HepG2 (cell line): ENCODE measurements around the gene C9orf50. TPM values are rescaled to one million over a fixed set of nuclear protein-coding genes. Genes with fewer than 3 reads are reported as not detected.
A peak's percentile ranks its signal among the peaks of the same experiment; 100 is the strongest.

Experiments
- ATF7-NPFF ChIP-seq: sonication (generic); formaldehyde crosslinking; IDR thresholded peaks from 2 replicates; pipeline ENCODE4 v1.8.1; 2023; ENCODE audit warnings: mild to moderate bottlenecking, low read depth, missing genetic modification reagents, moderate library complexity
- CCAR2 ChIP-seq: fragments of 200-400 bp; formaldehyde crosslinking; optimal IDR thresholded peaks from 2 replicates; pipeline ENCODE3; 2018; ENCODE audit warnings: low read depth, mild to moderate bottlenecking, low read length, moderate library complexity
- DRAP1 ChIP-seq: IDR thresholded peaks from 2 replicates; pipeline ENCODE4 v1.6.1; 2016; ENCODE audit warnings: missing genetic modification reagents, missing compliant biosample characterization
- FOXP4 ChIP-seq: sonication (generic); formaldehyde crosslinking; IDR thresholded peaks from 2 replicates; pipeline ENCODE4 v1.4.0; 2020; ENCODE audit warnings: missing genetic modification reagents
- HES4 ChIP-seq: sonication (generic); formaldehyde crosslinking; IDR thresholded peaks from 2 replicates; pipeline ENCODE4 v1.9.0; 2021; ENCODE audit warnings: mild to moderate bottlenecking, missing genetic modification reagents, borderline replicate concordance
- TIGD3 ChIP-seq: sonication (generic); formaldehyde crosslinking; IDR thresholded peaks from 2 replicates; pipeline ENCODE4 v1.5.1; 2020; ENCODE audit warnings: mild to moderate bottlenecking, missing genetic modification reagents, borderline replicate concordance
- ZBTB4 ChIP-seq: sonication (generic); formaldehyde crosslinking; IDR thresholded peaks from 2 replicates; pipeline ENCODE4 v1.4.0; 2020; ENCODE audit warnings: missing genetic modification reagents, mild to moderate bottlenecking, borderline replicate concordance
- ZFP36L2 ChIP-seq: sonication (generic); formaldehyde crosslinking; IDR thresholded peaks from 2 replicates; pipeline ENCODE4 v1.4.0; 2020; ENCODE audit warnings: missing genetic modification reagents
- ZNF234 ChIP-seq: sonication (generic); formaldehyde crosslinking; conservative IDR thresholded peaks from 2 replicates; pipeline ENCODE4 v1.5.1; 2020; ENCODE audit warnings: mild to moderate bottlenecking, missing genetic modification reagents
- ZNF850 ChIP-seq: sonication (generic); formaldehyde crosslinking; conservative IDR thresholded peaks from 2 replicates; pipeline ENCODE4 v1.9.0; 2021; ENCODE audit warnings: mild to moderate bottlenecking, missing genetic modification reagents
- polyA plus RNA-seq, 8 experiments: library from polyadenylated mRNA; depleted of rRNA in 3 of 8; stranded (reverse) in 7 of 8; unstranded in 1 of 8; fragments of >200 nt; fragmentation: Illumina TruSeq in 4 of 8; extraction: Trizol in 4 of 8; gene quantifications; 2 replicates each; pipeline versions ENCODE4 v1.2.1 to v1.2.3, GENCODE V29; 2011 to 2016; ENCODE audit warnings: low read depth in 4 of 8, missing spikeins in 1 of 8, mixed read lengths in 1 of 8; ENCODE audit not compliant: insufficient read depth in 1 of 8
- total RNA-seq, 5 experiments: library from RNA; depleted of rRNA; stranded (reverse); fragments of >200 nt; fragmentation: Illumina TruSeq; extraction: Trizol; gene quantifications; 2 replicates each; pipeline ENCODE4 v1.2.3, GENCODE V29; 2016; ENCODE audit warnings: low read depth in 1 of 5
- TF ChIP-seq, protein P1 (sequence below): sonication (generic); formaldehyde crosslinking; IDR thresholded peaks from 2 replicates; pipeline ENCODE4 v1.4.0; 2020; ENCODE audit warnings: missing genetic modification reagents, borderline replicate concordance
- TF ChIP-seq, protein P2 (sequence below): sonication (generic); formaldehyde crosslinking; conservative IDR thresholded peaks from 2 replicates; pipeline ENCODE4 v1.4.0; 2020; ENCODE audit warnings: mild to moderate bottlenecking, missing genetic modification reagents, moderate library complexity

The C9orf50 gene
- total and polyA plus RNA-seq, 2 of the 13 experiments (the other 11 are each of a cell fraction or from before 2014, with no cell fraction given) = not detected

DNA sequence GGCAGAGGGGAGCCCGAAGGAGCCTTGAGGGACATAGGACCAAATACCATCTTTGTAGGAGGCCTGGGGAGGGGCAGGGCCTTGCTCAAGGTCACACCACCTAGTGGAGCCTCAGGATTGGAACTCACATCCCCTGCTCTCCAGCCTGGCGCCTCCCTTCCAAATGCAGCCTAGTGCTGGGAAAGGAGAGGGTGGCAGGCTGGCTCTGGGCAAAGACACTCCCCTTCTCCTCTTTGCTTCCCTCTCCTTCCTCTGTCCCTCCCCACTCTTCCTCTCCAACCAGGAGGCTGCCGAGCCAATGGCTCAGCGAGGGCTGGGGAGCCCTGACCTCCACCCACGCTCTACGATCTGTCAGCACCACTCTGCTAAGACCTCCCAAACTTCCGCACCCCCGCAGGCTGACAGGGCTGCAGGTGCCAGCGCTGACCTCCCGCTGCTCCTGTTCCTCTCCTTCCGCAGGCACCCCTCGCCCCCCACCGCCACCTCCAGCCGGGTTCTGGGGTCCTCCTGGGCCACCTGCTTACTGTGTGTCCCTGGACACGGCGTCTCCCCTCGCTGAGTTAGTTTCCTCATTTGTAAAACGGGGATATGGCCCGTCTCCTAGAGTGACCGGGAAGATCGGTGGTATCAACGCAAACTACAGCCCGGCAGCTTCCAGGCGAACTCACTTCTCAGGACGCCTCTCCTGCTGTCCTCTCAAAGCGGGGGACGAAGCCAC lies 52.9 kb downstream of the C9orf50 start (continued):
- TF ChIP-seq FOXP4 (CRISPR knock-in tag) (no peak), ZBTB4 (CRISPR knock-in tag) (0 out of 2 replicates have a peak, but pooled peaks have one; percentile 19), DRAP1 (CRISPR knock-in tag) (peak; percentile 83), ATF7-NPFF (CRISPR knock-in tag) (no peak), ZNF850 (CRISPR knock-in tag) (no peak), ZFP36L2 (CRISPR knock-in tag) (no peak), ZNF234 (CRISPR knock-in tag) (no peak), CCAR2 (no peak), HES4 (CRISPR knock-in tag) (no peak), TIGD3 (no peak)
- TF ChIP-seq, protein P1, sequence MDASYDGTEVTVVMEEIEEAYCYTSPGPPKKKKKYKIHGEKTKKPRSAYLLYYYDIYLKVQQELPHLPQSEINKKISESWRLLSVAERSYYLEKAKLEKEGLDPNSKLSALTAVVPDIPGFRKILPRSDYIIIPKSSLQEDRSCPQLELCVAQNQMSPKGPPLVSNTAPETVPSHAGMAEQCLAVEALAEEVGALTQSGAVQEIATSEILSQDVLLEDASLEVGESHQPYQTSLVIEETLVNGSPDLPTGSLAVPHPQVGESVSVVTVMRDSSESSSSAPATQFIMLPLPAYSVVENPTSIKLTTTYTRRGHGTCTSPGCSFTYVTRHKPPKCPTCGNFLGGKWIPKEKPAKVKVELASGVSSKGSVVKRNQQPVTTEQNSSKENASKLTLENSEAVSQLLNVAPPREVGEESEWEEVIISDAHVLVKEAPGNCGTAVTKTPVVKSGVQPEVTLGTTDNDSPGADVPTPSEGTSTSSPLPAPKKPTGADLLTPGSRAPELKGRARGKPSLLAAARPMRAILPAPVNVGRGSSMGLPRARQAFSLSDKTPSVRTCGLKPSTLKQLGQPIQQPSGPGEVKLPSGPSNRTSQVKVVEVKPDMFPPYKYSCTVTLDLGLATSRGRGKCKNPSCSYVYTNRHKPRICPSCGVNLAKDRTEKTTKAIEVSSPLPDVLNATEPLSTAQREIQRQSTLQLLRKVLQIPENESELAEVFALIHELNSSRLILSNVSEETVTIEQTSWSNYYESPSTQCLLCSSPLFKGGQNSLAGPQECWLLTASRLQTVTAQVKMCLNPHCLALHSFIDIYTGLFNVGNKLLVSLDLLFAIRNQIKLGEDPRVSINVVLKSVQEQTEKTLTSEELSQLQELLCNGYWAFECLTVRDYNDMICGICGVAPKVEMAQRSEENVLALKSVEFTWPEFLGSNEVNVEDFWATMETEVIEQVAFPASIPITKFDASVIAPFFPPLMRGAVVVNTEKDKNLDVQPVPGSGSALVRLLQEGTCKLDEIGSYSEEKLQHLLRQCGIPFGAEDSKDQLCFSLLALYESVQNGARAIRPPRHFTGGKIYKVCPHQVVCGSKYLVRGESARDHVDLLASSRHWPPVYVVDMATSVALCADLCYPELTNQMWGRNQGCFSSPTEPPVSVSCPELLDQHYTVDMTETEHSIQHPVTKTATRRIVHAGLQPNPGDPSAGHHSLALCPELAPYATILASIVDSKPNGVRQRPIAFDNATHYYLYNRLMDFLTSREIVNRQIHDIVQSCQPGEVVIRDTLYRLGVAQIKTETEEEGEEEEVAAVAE = peak; percentile 51; the same call in 1 of the 2 replicates
- TF ChIP-seq, protein P2, sequence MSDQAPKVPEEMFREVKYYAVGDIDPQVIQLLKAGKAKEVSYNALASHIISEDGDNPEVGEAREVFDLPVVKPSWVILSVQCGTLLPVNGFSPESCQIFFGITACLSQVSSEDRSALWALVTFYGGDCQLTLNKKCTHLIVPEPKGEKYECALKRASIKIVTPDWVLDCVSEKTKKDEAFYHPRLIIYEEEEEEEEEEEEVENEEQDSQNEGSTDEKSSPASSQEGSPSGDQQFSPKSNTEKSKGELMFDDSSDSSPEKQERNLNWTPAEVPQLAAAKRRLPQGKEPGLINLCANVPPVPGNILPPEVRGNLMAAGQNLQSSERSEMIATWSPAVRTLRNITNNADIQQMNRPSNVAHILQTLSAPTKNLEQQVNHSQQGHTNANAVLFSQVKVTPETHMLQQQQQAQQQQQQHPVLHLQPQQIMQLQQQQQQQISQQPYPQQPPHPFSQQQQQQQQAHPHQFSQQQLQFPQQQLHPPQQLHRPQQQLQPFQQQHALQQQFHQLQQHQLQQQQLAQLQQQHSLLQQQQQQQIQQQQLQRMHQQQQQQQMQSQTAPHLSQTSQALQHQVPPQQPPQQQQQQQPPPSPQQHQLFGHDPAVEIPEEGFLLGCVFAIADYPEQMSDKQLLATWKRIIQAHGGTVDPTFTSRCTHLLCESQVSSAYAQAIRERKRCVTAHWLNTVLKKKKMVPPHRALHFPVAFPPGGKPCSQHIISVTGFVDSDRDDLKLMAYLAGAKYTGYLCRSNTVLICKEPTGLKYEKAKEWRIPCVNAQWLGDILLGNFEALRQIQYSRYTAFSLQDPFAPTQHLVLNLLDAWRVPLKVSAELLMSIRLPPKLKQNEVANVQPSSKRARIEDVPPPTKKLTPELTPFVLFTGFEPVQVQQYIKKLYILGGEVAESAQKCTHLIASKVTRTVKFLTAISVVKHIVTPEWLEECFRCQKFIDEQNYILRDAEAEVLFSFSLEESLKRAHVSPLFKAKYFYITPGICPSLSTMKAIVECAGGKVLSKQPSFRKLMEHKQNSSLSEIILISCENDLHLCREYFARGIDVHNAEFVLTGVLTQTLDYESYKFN = peak; percentile 12; the same call in 1 of the 2 replicates
